ENCODE data around the gene MMP20.

Gene MMP20

GRCh38 chr11:102546923-102547471, 78.1 kb downstream of the MMP20 start:
- Mint-ChIP-seq H3K27ac (no peak overlapping the region), H3K4me3 (no peak overlapping the region), H3K4me1 (ENCODE audit: low read depth) (peaks cover 13% of the 10 kb centered on the region), H3K36me3 (ENCODE audit: low read depth) (no peaks in the 10 kb centered on the region), H3K9me3 (no peaks in the 10 kb centered on the region), H3K27me3 (ENCODE audit: low read depth) (peaks cover under 1% of the 10 kb centered on the region)
- DNase-seq (ENCODE audit: low spot score), result no peak

DNA sequence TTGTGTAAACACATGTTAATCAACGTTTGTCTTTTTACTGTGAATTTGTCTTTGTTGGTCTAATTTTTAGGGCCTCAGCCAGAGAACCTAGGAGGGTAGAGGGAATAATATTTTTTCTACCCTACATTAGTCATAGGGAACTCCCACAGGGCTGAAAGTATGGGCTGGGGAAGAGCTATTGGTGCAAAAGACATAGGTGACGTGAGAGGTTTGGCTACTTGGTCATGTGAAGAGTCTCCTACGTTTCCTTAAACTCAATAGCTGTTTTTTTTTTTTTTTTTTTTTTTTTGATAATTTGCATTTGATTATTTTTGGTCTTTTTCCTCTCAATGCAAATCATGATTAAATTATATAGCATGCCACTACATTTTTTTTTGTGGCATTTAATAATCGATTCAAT, 78.7 kb downstream of the MMP20 start:
- Mint-ChIP-seq H3K27me3 (ENCODE audit: low read depth) (peaks cover 2% of the 10 kb centered on the region), H3K4me1 (ENCODE audit: low read depth) (peaks cover 13% of the 10 kb centered on the region), H3K36me3 (ENCODE audit: low read depth) (no peaks in the 10 kb centered on the region), H3K9me3 (no peaks in the 10 kb centered on the region), H3K4me3 (no peak overlapping the region), H3K27ac (no peak overlapping the region)
- no peak for DNase-seq (ENCODE audit: low spot score)

GRCh38 chr11:102545701-102546100, 79.4 kb downstream of the MMP20 start:
- Mint-ChIP-seq H3K27ac (no peak overlapping the region), H3K27me3 (ENCODE audit: low read depth) (peaks cover 6% of the 10 kb centered on the region), H3K4me3 (no peak overlapping the region), H3K4me1 (ENCODE audit: low read depth) (peaks cover 13% of the 10 kb centered on the region), H3K9me3 (no peaks in the 10 kb centered on the region), H3K36me3 (ENCODE audit: low read depth) (no peaks in the 10 kb centered on the region)
- no peak for DNase-seq (ENCODE audit: low spot score)

DNA sequence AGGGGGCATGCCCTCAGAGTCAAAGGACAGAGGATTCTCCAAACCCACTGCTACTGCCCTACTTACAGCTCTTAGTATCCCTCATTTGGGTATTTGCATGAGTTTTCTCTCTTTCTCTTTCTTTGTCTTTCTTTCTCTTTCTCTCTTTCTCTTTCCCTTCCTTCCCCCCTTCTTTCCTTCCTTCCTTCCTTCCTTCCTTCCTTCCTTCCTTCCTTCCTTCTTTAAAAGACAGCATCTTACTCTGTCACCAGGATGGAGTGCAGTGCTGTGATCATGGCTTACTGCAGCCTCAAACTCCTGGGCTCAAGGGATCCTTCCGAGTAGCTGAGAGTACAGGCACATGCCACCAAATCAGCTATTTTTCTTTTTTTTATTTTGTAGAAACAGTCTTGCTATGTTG, 80.5 kb downstream of the MMP20 start:
- peaks cover 13% of the 10 kb centered on the region for H3K4me1 Mint-ChIP-seq (ENCODE audit: low read depth)
- peaks cover 9% of the 10 kb centered on the region for H3K27me3 Mint-ChIP-seq (ENCODE audit: low read depth)
- no peak overlapping the region for H3K4me3 Mint-ChIP-seq
- H3K9me3 Mint-ChIP-seq, result no peaks in the 10 kb centered on the region
- DNase-seq (ENCODE audit: low spot score), result no peak
- H3K36me3 Mint-ChIP-seq (ENCODE audit: low read depth), result no peaks in the 10 kb centered on the region
- H3K27ac Mint-ChIP-seq, result no peak overlapping the region

DNA sequence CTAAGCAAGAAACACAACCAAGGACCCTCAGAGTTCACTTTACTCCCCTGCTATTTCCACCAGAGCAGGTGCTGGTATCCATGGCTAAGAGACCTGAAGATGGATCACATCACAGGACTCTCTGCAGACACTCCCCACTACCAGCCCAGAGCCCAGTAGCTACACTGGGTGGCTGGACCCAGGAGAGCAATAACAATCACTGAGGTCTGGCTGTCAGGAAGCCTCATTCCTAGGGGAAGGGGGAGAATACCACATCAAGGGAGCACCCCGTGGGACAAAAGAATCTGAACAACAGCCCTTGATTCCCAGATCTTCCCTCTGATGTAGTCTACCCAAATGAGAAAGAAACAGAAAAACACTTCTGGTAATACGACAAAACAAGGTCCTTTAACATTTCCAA, 85.6 kb downstream of the MMP20 start:
- Mint-ChIP-seq H3K9me3 (no peaks in the 10 kb centered on the region), H3K4me3 (no peak overlapping the region), H3K27ac (no peak overlapping the region), H3K36me3 (ENCODE audit: low read depth) (no peaks in the 10 kb centered on the region), H3K27me3 (ENCODE audit: low read depth) (peaks cover 33% of the 10 kb centered on the region), H3K4me1 (ENCODE audit: low read depth) (peaks cover 3% of the 10 kb centered on the region)
- DNase-seq (ENCODE audit: low spot score), result no peak

DNA sequence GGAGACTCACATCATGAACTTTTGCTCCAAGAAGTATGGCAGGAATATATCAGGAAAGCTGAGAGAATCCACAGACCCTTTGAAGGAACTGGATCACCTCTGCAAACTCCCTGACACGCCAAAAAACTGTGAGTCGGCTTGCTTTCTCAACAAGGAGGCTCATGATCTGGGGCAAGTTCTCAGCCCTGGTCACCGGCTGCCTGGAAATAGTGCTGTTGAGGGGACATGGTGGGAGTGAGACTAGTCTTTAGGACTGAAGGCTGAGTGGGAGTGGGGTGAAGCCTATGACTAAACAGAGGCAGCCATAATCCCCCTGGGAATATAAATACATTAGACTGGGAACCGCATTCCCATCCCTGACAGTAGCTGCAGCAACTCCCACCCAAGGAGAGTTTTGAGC, 86.2 kb downstream of the MMP20 start:
- Mint-ChIP-seq H3K4me3 (no peak overlapping the region), H3K4me1 (ENCODE audit: low read depth) (peaks cover 3% of the 10 kb centered on the region), H3K27ac (no peak overlapping the region), H3K9me3 (no peaks in the 10 kb centered on the region), H3K36me3 (ENCODE audit: low read depth) (no peaks in the 10 kb centered on the region), H3K27me3 (ENCODE audit: low read depth) (peaks cover 38% of the 10 kb centered on the region)
- no peak for DNase-seq (ENCODE audit: low spot score)

DNA sequence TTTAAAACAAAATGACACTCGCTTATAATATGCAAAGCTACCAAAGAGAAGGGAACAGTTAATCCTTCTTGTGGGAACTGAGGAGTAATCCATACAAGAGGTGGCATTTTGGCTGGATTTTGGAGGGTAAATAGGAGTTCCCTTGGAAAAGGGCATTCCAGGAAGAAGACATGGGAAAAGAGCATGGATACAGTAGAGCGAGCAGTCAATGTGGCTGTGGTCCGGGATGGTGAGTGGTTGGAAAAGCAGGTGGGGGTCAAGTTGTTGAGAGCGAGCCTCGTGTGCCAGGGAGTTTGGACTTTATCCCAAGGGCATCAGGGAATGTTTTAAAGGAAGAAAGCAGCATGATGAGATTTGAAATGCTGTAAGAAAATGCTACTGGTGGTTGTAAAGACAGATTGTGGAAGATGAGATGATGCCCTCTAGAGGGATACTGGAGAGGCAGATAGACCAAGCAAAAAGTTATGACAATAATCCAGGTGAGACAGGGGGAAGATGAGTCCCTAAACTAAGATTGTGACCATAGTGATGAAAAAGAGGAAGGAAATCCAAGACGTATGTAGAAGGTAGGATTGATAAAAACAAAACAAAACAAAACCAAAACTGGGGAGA, 90.8 kb downstream of the MMP20 start:
- no peak overlapping the region for H3K27ac Mint-ChIP-seq
- DNase-seq (ENCODE audit: low spot score), result no peak
- peaks cover 28% of the 10 kb centered on the region for H3K27me3 Mint-ChIP-seq (ENCODE audit: low read depth)
- no peaks in the 10 kb centered on the region for H3K36me3 Mint-ChIP-seq (ENCODE audit: low read depth)
- H3K4me3 Mint-ChIP-seq, result no peak overlapping the region
- no peaks in the 10 kb centered on the region for H3K9me3 Mint-ChIP-seq
- peaks cover 7% of the 10 kb centered on the region for H3K4me1 Mint-ChIP-seq (ENCODE audit: low read depth)

DNA sequence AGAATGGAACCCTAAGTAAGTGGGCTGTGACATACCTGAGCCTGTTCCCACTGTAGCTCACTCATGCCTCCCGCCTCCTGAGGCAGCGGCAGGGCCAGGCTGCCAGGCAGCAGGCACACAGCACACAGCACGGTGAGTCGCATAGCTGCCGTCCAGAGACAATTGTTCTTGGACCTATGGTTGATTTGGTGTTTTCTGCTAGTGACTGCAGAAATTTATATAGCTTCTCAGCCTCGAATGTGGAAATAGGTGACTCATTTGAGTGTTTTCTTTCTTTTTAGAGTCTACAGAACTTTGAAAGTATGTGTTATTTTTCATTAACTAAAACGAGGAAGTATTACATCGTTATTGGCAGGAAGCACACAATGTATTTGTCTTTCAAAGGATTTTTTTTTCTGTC, 94.6 kb downstream of the MMP20 start, which contains the start of gene MMP7:
Gene MMP7 (minus strand): TSS at position 190 of the 400 bp plus-strand sequence. CDS start 47 bp downstream, at position 143.
- Mint-ChIP-seq H3K9me3 (no peaks in the 10 kb centered on the region), H3K4me3 (no peak within 1 kb of the TSS), H3K27me3 (ENCODE audit: low read depth) (peaks cover 15% of the 10 kb centered on the region), H3K36me3 (ENCODE audit: low read depth) (no peaks in the 10 kb centered on the region), H3K4me1 (ENCODE audit: low read depth) (peaks cover 7% of the 10 kb centered on the region), H3K27ac (no peak within 1 kb of the TSS)
- no peak for DNase-seq (ENCODE audit: low spot score)

- no peak for DNase-seq (ENCODE audit: low spot score)
- no peaks in the 10 kb centered on the region for H3K36me3 Mint-ChIP-seq (ENCODE audit: low read depth)
- H3K4me1 Mint-ChIP-seq (ENCODE audit: low read depth), result peaks cover 4% of the 10 kb centered on the region
- peaks cover 7% of the 10 kb centered on the region for H3K27me3 Mint-ChIP-seq (ENCODE audit: low read depth)
- H3K27ac Mint-ChIP-seq, result no peak overlapping the region
- H3K9me3 Mint-ChIP-seq, result no peaks in the 10 kb centered on the region
- no peak overlapping the region for H3K4me3 Mint-ChIP-seq
Observed at GRCh38 chr11:102528618-102529017, 96.5 kb downstream of the MMP20 start.

DNA sequence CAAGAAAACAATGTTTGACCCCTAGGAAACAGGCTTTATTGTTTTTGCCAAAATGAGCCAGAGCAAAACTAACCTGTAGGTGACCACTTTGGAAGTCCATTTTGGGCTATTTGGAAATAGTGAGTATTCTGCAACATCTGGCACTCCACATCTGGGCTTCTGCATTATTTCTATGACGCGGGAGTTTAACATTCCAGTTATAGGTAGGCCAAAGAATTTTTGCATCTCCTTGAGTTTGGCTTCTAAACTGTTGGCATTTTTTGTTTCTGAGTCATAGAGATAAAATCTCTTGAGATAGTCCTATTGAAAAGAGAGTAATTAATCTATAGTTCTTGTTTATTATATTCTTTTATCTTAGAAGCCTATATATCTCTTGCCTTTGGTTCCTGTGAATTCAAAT, 97.4 kb downstream of the MMP20 start:
- Mint-ChIP-seq H3K9me3 (no peaks in the 10 kb centered on the region), H3K36me3 (ENCODE audit: low read depth) (no peaks in the 10 kb centered on the region), H3K27ac (no peak overlapping the region), H3K4me1 (ENCODE audit: low read depth) (peaks cover 4% of the 10 kb centered on the region), H3K27me3 (ENCODE audit: low read depth) (peaks cover 8% of the 10 kb centered on the region), H3K4me3 (no peak overlapping the region)
- DNase-seq (ENCODE audit: low spot score), result no peak

DNA sequence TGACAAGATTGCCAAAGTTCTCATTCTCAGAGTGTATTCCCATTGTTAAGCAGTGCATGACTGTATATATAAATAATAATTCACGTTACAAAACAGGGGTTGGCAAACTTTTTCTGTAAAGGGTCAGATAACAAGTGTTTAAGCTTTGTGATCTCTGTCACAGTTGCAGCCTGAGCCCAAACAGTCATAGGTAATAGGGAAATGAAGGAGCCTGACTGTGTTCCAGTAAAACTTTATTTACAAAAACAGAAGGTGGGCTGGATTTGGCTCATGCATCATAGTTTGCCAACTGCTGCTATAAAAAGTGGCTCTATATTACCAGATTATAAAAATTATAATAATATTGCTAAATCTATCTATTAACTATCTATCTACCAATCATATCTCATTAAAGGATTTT, 98.1 kb downstream of the MMP20 start:
- Mint-ChIP-seq H3K9me3 (no peaks in the 10 kb centered on the region), H3K36me3 (ENCODE audit: low read depth) (no peaks in the 10 kb centered on the region), H3K27ac (no peak overlapping the region), H3K4me3 (no peak overlapping the region), H3K4me1 (ENCODE audit: low read depth) (peaks cover 10% of the 10 kb centered on the region), H3K27me3 (ENCODE audit: low read depth) (peaks cover 13% of the 10 kb centered on the region)
- DNase-seq (ENCODE audit: low spot score), result no peak
